Caco-2 (cell line): ENCODE measurements around the gene DNPEP. TPM values are rescaled to one million over a fixed set of nuclear protein-coding genes. Genes with fewer than 3 reads are reported as not detected.
A peak's percentile ranks its signal among the peaks of the same experiment; 100 is the strongest.

Experiments
- Bru-seq: library from RNA; stranded (reverse); fragments of 400-500 nt; gene quantifications from one replicate; lab custom pipeline; 2021; lab: Mats Ljungman, UMichigan
- BruChase-seq, 2 experiments: library from RNA; stranded (reverse); fragments of 400-500 nt; gene quantifications; one replicate each; lab custom pipeline; 2021; lab: Mats Ljungman, UMichigan
- BruUV-seq: library from RNA; stranded (reverse); fragments of 400-500 nt; replicated peaks from 2 replicates; lab custom pipeline; 2021; lab: Mats Ljungman, UMichigan
- CTCF ChIA-PET: fragments of 300-600 bp; sonication (Branson Sonifier 250); formaldehyde crosslinking; loops from one replicate; lab custom pipeline; 2022; ENCODE audit warnings: antibody characterized with exemption; lab: Charles Lee
- POLR2A ChIA-PET: fragments of 300-600 bp; sonication (Branson Sonifier 250); formaldehyde crosslinking; loops from one replicate; lab custom pipeline; 2022; ENCODE audit warnings: antibody characterized with exemption; lab: Charles Lee
- DNase-seq, 2 experiments: peaks; one replicate each; pipeline versions ENCODE4 v3.0.0 to v3.0.0-alpha.2; 2020 to 2022
- H3K27me3 ChIP-seq: replicated peaks from 2 replicates; pipeline ENCODE4 v1.6.0; 2011; ENCODE audit warnings: low read length; ENCODE audit not compliant: control insufficient read depth, insufficient read depth
- H3K36me3 ChIP-seq: 2 replicates; pipeline ENCODE4 v1.5.1; 2011; ENCODE audit warnings: low read length; ENCODE audit not compliant: control insufficient read depth, insufficient read depth
- H3K4me1 ChIP-seq: fragments of 250-450 bp; sonication (Bioruptor Pico); 2 replicates; pipeline ENCODE4 v1.5.1; 2020; ENCODE audit warnings: mild to moderate bottlenecking
- H3K4me3 ChIP-seq: 2 replicates; pipeline ENCODE4 v1.5.1; 2011; ENCODE audit warnings: low read depth, mild to moderate bottlenecking, control low read depth, low read length
- H3K9me3 ChIP-seq: fragments of 250-450 bp; sonication (Bioruptor Pico); 2 replicates; pipeline ENCODE4 v1.5.1; 2020; ENCODE audit warnings: mild to moderate bottlenecking, moderate library complexity
- H3K27ac Mint-ChIP-seq: one replicate; pipeline ENCODE4 v1.8.0; 2022; ENCODE audit warnings: mixed read lengths; ENCODE audit not compliant: unreplicated experiment
- H3K27me3 Mint-ChIP-seq: one replicate; pipeline ENCODE4 v1.8.0; 2022; ENCODE audit warnings: mixed read lengths; ENCODE audit not compliant: insufficient read depth, unreplicated experiment
- H3K36me3 Mint-ChIP-seq: one replicate; pipeline ENCODE4 v1.8.0; 2022; ENCODE audit warnings: mild to moderate bottlenecking, mixed read lengths; ENCODE audit not compliant: insufficient read depth, unreplicated experiment
- H3K4me1 Mint-ChIP-seq: one replicate; pipeline ENCODE4 v1.8.0; 2022; ENCODE audit warnings: low read depth, mixed read lengths; ENCODE audit not compliant: unreplicated experiment
- H3K4me3 Mint-ChIP-seq: one replicate; pipeline ENCODE4 v1.8.0; 2022; ENCODE audit warnings: mild to moderate bottlenecking, moderate library complexity, mixed read lengths; ENCODE audit not compliant: unreplicated experiment
- H3K9me3 Mint-ChIP-seq: one replicate; pipeline ENCODE4 v1.8.0; 2022; ENCODE audit warnings: mixed read lengths; ENCODE audit not compliant: unreplicated experiment
- intact Hi-C: fragments of 100-400 bp; cut with micrococcal nuclease; formaldehyde crosslinking; loops from one replicate; pipeline ENCODE4 v1.10.0; 2022; ENCODE audit not compliant: unreplicated experiment
- long read RNA-seq: library from polyadenylated mRNA; stranded (forward); transcript quantifications from one replicate; pipeline ENCODE4 v2.0.0, GENCODE V29; 2022
- total RNA-seq: library from RNA; stranded (reverse); gene quantifications from 2 replicates; pipeline ENCODE4 v1.2.3, GENCODE V29; 2022
- TF ChIP-seq, protein P1 (sequence below), 2 experiments: fragments of 200-600 bp in 1 of 2; IDR thresholded peaks; 1 replicate in 1 of 2; 2 replicates in 1 of 2; pipeline versions ENCODE4 v1.5.1 to v1.8.0; 2011 to 2022; ENCODE audit warnings: antibody characterized with exemption in 1 of 2, control low read depth in 1 of 2, inconsistent platforms in 1 of 2, low read depth in 1 of 2, low read length in 1 of 2, mild to moderate bottlenecking in 1 of 2, moderate library complexity in 1 of 2; ENCODE audit not compliant: insufficient read depth in 1 of 2, severe bottlenecking in 1 of 2, unreplicated experiment in 1 of 2

The DNPEP gene
- total RNA-seq (102 and 103 TPM in 2 replicates), Bru-seq, nascent RNA (percentile 65 among the genes with signal in this experiment), BruChase-seq, experiment 1, labeled RNA remaining after a 2-hour chase (percentile 65 among the genes with signal in this experiment), BruChase-seq, experiment 2, labeled RNA remaining after a 6-hour chase (percentile 72 among the genes with signal in this experiment)
- long read RNA-seq, transcript DNPEP-217 (15 exons, 2,408 nt) = minor isoform, 11 of 247 reads
- long read RNA-seq, transcript DNPEP-203 (15 exons, 1,657 nt) = minor isoform, 33 of 247 reads
- long read RNA-seq, transcript DNPEP-201 (15 exons, 2,425 nt) = major isoform, 151 of 247 reads
- long read RNA-seq, partial matches to known transcripts = 16 of 247 reads
- long read RNA-seq, other reads (novel, unspliced or antisense) = 35 of 247 reads

DNA sequence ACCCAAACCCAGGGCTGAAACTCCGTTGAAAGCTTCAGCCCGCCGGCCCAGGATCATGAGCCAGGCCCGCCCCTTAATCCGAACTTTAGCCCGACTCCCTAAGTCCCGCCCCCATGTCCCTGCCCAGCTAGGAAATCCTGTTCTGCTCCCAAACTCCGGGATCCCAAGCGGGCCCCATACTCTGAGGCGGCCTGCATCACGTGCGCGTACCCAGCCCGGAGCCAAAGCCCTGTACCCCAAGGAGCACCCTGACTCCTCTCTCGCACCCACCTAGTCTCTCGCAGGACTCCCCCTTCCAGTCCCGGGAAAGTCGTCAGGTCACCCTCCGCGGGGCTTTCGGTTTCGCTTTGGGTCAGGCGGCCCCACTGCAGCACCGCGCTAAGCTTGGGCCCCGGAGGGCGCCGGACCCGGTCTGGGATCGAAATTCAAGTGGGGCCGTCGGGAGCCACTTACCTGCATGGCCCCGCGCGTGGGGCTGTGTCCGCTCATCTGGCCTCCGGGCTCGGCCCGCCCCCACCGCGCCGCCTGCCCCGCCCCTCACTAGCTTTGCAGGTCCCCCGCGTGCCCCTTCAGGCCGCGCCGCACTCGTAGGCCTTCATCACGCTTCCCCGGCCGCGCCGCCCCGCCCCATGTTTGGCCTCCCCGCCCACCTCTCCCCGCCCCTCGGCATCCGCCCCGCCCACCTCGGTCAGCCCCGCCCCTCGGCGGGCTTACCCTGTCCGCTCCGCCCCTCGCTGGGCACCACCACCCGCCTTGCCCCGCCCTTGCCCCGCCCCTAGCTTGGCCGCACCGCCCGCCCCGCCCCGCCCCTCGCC lies at the start of gene DNPEP:
TSS of gene DNPEP (minus strand) at position 607 of the 815 bp plus-strand sequence. CDS start at position 489, 118 bp downstream.
- H3K27me3 Mint-ChIP-seq = no peaks in the 10 kb centered on the region
- ChIA-PET CTCF (interaction anchor here (0.6 to 2.5 kb wide), 34 partner anchors 9 to 1780 kb away, joined by 3 to 29 read pairs (median 4); partner anchors contain the start of genes CNPPD1, GMPPA, NHEJ1 and STK11IP), POLR2A (interaction anchor here (0.5 to 1.9 kb wide), 26 partner anchors 9 to 1824 kb away, joined by 3 to 10 read pairs (median 5); partner anchors contain the start of genes ABCB6, CNPPD1, GMPPA and STK11IP)
- no peaks in the 10 kb centered on the region for H3K4me1 Mint-ChIP-seq
- Histone ChIP-seq H3K9me3 (no peaks in the 10 kb centered on the region), H3K27me3 (no peaks in the 10 kb centered on the region), H3K36me3 (peaks cover 11% of the 10 kb centered on the region), H3K4me3 (peak within 1 kb of the TSS; percentile 75), H3K4me1 (peaks cover 15% of the 10 kb centered on the region)
- TF ChIP-seq, protein P1, sequence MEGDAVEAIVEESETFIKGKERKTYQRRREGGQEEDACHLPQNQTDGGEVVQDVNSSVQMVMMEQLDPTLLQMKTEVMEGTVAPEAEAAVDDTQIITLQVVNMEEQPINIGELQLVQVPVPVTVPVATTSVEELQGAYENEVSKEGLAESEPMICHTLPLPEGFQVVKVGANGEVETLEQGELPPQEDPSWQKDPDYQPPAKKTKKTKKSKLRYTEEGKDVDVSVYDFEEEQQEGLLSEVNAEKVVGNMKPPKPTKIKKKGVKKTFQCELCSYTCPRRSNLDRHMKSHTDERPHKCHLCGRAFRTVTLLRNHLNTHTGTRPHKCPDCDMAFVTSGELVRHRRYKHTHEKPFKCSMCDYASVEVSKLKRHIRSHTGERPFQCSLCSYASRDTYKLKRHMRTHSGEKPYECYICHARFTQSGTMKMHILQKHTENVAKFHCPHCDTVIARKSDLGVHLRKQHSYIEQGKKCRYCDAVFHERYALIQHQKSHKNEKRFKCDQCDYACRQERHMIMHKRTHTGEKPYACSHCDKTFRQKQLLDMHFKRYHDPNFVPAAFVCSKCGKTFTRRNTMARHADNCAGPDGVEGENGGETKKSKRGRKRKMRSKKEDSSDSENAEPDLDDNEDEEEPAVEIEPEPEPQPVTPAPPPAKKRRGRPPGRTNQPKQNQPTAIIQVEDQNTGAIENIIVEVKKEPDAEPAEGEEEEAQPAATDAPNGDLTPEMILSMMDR (IDR thresholded peaks at IDR 0.05; ENCODE audit: insufficient read depth in 1 of 2, low read depth in 1 of 2, low read length in 1 of 2, severe bottlenecking in 1 of 2, unreplicated experiment in 1 of 2) = no peak
- intact Hi-C loops = loop anchor here (1.0 to 5.0 kb wide), 8 partner anchors 12 to 217 kb away; partner anchors contain the start of genes ABCB6, CNPPD1, GMPPA and SLC23A3
- no TSS peak for BruUV-seq
- peak; percentile 93 to 94 for DNase-seq
- peak within 1 kb of the TSS; percentile 94 for H3K27ac Mint-ChIP-seq
- peak within 1 kb of the TSS; percentile 96 for H3K4me3 Mint-ChIP-seq
- peaks cover 31% of the 10 kb centered on the region for H3K36me3 Mint-ChIP-seq
- H3K9me3 Mint-ChIP-seq = no peaks in the 10 kb centered on the region

DNA sequence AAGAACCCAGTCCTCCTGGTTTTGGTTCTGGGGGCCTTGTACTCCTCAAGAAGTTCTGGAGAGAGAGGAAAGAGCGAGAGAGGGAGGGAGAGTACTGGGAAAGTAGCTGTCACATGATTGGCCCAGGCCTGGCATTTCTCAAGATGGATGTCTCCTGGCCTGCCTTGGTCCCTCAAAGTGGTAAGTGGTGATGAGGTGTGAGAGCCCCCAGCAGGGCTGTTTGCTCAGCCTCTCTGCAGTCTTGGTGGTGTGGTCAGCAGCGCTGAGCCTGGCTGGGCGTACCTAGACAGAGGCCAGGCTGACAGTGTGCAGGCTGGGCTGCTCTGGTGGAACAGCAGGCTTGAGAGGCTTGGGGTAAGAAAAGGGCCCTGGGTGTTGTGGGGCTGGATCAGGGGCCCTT lies 49.4 kb upstream of the DNPEP start:
- no TSS peak for BruUV-seq
- H3K4me1 Mint-ChIP-seq = no peaks in the 10 kb centered on the region
- TF ChIP-seq, protein P1 (IDR thresholded peaks at IDR 0.05; ENCODE audit: insufficient read depth in 1 of 2, low read depth in 1 of 2, low read length in 1 of 2, severe bottlenecking in 1 of 2, unreplicated experiment in 1 of 2) = no peak
- Histone ChIP-seq H3K4me1 (peaks cover 8% of the 10 kb centered on the region), H3K4me3 (no peak overlapping the region), H3K36me3 (no peaks in the 10 kb centered on the region), H3K9me3 (no peaks in the 10 kb centered on the region), H3K27me3 (no peaks in the 10 kb centered on the region)
- POLR2A ChIA-PET = no interaction called here
- intact Hi-C loops = no loop called here
- no peak overlapping the region for H3K27ac Mint-ChIP-seq
- no peak overlapping the region for H3K4me3 Mint-ChIP-seq
- CTCF ChIA-PET = interaction anchor here (0.8 to 1.4 kb wide), 3 partner anchors 49 to 142 kb away, joined by 3 to 4 read pairs (median 3); partner anchors contain the start of genes DNPEP and GMPPA
- H3K27me3 Mint-ChIP-seq = no peaks in the 10 kb centered on the region
- no peak for DNase-seq
- no peaks in the 10 kb centered on the region for H3K9me3 Mint-ChIP-seq
- no peaks in the 10 kb centered on the region for H3K36me3 Mint-ChIP-seq

DNA sequence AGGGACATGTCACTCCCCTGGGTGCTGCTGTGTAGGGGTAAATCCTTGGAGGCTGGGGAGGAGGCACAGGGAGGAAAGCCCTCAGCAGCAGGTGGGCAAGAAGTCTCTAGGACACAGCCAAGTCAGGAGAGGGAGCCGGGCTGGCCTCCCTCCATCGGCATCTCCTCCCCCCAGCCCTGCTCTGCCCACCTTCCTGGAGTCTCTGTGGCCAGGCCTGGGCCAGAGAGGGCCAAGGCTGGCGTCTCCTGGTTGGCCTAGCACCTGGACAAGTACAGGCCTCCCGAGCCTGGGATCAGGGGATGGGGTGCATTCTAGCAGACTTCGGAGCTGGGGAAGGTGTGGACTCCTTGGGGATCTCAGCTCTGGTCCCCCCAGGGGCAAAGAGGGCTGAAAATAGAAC lies 48.8 kb upstream of the DNPEP start:
- H3K27me3 ChIP-seq = no peaks in the 10 kb centered on the region
- Mint-ChIP-seq H3K36me3 (no peaks in the 10 kb centered on the region), H3K4me3 (no peak overlapping the region), H3K9me3 (no peaks in the 10 kb centered on the region), H3K27me3 (no peaks in the 10 kb centered on the region), H3K27ac (no peak overlapping the region), H3K4me1 (no peaks in the 10 kb centered on the region)
- intact Hi-C loops = no loop called here
- H3K36me3 ChIP-seq = no peaks in the 10 kb centered on the region
- CTCF ChIA-PET = interaction anchor here (0.6 to 1.4 kb wide), 2 partner anchors 21 to 49 kb away, joined by 4 to 5 read pairs; partner anchors contain the start of gene DNPEP
- POLR2A ChIA-PET = interaction anchor here (0.5 kb wide), 2 partner anchors 38 to 567 kb away, joined by 3 to 6 read pairs; no protein-coding TSS in a partner anchor
- H3K4me3 ChIP-seq = no peak overlapping the region
- no peaks in the 10 kb centered on the region for H3K9me3 ChIP-seq
- TF ChIP-seq, protein P1 (IDR thresholded peaks at IDR 0.05; ENCODE audit: insufficient read depth in 1 of 2, low read depth in 1 of 2, low read length in 1 of 2, severe bottlenecking in 1 of 2, unreplicated experiment in 1 of 2) = no peak
- H3K4me1 ChIP-seq = peaks cover 8% of the 10 kb centered on the region
- DNase-seq = no peak
- BruUV-seq = no TSS peak
